ENCODE data around the gene ADORA1.

The ADORA1 gene

DNA sequence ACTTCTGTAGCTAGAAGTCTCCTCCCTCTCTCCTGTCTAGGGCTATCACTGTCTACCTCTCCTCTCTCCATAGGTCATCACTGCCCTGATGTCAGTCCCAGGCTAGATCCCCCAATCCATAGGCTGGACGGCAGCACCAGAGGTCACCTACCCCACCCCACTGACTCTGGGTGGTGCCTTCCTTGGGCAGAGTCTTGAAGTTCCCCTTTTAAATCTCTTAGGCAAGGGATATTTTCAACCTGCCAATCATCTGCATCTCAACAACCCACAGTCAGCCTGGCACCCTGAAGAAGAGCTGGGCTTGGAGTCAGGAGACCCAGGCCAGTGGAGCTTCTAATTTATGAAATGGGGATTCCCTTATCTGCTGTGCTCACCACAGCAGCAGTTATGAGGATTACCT lies 34.9 kb downstream of the ADORA1 start:
- FAIRE-seq: no peak

- FAIRE-seq: no peak
These were observed 36.5 kb downstream of the ADORA1 start for GRCh38 chr1:203163891-203164635.

DNA sequence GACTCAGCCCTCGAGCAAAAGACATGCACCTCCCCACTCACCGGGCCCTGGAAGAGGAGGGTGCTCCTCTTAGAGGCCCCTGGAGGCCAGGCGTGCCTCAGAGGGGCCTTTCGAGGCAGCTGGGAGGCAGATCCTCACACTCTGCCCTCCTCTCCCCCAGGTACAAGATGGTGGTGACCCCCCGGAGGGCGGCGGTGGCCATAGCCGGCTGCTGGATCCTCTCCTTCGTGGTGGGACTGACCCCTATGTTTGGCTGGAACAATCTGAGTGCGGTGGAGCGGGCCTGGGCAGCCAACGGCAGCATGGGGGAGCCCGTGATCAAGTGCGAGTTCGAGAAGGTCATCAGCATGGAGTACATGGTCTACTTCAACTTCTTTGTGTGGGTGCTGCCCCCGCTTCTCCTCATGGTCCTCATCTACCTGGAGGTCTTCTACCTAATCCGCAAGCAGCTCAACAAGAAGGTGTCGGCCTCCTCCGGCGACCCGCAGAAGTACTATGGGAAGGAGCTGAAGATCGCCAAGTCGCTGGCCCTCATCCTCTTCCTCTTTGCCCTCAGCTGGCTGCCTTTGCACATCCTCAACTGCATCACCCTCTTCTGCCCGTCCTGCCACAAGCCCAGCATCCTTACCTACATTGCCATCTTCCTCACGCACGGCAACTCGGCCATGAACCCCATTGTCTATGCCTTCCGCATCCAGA lies 37.7 kb downstream of the ADORA1 start:
- no peak for FAIRE-seq

GRCh38 chr1:203165800-203166161 lies 38.3 kb downstream of the ADORA1 start:
- no peak for FAIRE-seq

DNA sequence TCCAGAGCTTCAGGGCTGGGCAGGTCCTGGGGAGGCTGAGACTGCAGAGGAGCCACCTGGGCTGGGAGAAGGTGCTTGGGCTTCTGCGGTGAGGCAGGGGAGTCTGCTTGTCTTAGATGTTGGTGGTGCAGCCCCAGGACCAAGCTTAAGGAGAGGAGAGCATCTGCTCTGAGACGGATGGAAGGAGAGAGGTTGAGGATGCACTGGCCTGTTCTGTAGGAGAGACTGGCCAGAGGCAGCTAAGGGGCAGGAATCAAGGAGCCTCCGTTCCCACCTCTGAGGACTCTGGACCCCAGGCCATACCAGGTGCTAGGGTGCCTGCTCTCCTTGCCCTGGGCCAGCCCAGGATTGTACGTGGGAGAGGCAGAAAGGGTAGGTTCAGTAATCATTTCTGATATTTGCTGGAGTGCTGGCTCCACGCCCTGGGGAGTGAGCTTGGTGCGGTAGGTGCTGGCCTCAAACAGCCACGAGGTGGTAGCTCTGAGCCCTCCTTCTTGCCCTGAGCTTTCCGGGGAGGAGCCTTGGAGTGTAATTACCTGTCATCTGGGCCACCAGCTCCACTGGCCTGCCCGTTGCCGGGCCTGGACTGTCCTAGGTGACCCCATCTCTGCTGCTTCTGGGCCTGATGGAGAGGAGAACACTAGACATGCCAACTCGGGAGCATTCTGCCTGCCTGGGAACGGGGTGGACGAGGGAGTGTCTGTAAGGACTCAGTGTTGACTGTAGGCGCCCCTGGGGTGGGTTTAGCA lies 38.8 kb downstream of the ADORA1 start:
- no peak for FAIRE-seq

DNA sequence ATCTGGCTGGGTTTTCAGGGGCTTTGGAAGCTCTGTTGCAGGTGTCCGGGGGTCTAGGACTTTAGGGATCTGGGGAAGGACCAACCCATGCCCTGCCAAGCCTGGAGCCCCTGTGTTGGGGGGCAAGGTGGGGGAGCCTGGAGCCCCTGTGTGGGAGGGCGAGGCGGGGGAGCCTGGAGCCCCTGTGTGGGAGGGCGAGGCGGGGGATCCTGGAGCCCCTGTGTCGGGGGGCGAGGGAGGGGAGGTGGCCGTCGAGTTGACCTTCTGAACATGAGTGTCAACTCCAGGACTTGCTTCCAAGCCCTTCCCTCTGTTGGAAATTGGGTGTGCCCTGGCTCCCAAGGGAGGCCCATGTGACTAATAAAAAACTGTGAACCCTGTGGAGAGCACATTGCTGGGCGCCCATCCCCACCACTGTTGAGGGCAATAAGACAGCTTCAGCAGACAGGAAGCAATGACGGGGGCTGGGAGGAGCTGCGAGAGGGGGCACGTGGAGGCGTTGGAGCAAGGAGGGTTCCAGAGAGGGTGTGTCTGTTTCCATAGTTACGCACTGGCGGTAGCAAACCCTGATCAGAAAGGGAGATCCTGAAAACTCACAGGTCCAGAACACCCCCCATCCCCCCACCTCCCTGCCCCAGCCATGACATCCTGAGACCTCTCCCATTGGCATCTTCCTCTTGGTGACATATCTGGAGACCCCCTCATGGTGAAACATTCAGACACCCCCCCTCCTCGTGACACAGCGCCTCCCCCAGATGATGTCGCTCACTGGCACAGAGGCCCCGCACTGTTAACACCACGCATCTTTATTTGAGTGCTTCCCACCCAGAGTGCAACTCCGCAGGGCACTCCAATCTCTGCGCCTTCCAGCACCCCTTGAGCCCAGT lies 39.7 kb downstream of the ADORA1 start:
- FAIRE-seq: no peak

GRCh38 chr1:203167913-203168200 lies 40.3 kb downstream of the ADORA1 start:
- no peak for FAIRE-seq

- FAIRE-seq: no peak
These were observed 40.8 kb downstream of the ADORA1 start for GRCh38 chr1:203168256-203168786.

GRCh38 chr1:203168991-203169390 lies 41.5 kb downstream of the ADORA1 start:
- no peak for FAIRE-seq

- no peak for FAIRE-seq
These were observed 42.4 kb downstream of the ADORA1 start for GRCh38 chr1:203169770-203170520.

GRCh38 chr1:203170625-203171330 lies 43.3 kb downstream of the ADORA1 start:
- FAIRE-seq: no peak

GRCh38 chr1:203171341-203172183 lies 44.0 kb downstream of the ADORA1 start:
- FAIRE-seq: no peak

DNA sequence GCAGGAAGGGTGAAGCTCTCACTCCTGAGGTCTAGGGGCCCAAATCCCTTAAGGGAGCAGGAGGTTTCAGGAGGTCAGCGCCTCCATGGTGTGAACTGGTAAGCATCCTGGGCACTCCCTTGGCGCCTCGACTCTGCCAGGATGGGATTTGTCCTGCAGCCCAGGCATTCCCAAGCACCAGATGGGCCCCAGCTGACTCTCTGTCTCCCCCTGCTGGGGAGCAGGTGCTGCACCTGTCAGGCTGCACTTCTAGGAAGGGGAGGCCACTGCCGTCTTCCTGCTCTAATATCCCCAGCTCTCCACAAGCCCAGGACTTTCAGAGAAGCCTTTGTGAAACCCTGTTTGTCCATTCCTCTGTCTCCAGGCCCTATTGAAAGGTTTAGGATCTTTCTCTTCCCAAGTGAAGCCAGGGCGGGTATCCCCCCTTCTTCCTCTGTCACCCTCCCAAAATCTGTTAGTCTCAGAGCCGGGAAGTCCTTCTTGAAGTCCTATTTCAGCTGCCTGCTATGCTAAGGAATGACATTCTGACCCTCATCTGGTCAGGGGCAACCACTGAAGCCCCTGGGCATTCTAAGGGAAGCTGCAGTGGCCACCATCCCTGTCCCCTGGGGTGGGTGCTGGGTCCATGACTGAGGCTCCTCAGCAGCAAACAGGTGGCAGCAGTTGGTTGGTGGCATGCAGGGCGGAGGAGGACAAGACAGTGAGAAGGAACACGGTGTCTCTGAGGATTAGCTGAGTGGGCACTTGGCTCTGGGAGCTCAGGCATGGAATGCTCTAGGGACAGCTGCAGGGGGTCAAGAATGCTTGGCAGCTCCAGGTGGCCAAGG lies 44.9 kb downstream of the ADORA1 start:
- FAIRE-seq: no peak

GRCh38 chr1:203173011-203173555 lies 45.6 kb downstream of the ADORA1 start:
- FAIRE-seq: no peak

DNA sequence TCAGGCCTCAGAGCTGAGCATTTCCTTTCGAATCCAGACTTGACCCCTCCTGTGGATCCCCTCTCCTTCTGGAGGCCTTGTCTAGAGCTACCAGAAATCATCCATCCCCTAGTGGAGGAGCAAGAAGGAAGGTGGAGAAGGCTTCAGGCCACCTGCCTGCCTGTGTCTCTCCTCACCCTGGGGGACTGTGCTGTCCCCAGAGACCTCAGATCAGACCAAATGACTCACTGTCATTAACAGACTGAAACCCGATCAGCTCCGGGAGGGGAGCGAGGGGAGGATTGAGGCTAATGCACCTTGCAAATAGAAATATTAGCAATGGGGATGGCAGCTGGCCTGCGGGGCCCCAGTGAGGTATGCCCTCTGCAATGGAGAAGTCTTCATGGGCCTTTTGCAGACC lies 46.0 kb downstream of the ADORA1 start:
- FAIRE-seq: no peak

DNA sequence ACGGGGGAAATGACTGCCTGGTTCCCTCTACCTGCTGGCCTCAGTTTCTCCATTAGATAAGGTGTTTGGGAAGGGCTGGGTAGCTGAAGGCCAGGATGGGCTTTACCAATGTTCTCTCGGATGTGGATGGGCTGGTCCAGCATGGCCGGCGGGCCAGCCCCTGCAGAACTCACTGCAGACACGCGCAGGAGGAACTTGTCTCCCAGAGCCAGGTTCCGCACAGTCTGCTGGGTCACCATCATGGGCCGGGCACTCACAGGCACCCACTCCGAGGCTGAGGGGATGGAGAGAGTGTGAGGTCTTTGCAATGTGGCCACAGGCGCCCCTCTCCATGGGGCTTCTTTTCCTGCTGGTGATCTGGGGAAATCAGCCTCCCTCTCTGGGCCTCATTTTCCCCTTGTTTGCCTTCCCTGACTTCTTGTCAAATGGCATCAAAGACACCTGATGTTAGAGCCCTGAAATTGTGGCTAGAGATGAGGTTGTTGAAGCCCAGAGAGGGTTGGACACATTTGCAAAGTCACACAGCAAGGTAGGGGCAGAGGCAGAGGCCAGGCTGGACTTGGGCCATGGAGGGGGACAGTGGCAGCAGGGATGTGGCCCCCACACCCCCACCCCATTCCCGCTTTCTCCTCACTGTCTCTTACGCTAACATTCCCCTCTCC lies 46.9 kb downstream of the ADORA1 start:
- FAIRE-seq: no peak

GRCh38 chr1:203175237-203175826 lies 47.8 kb downstream of the ADORA1 start, which contains the start of gene MYBPH:
TSS of gene MYBPH (minus strand) at chr1:203175826. CDS start at chr1:203175755, 71 bp downstream.
- no peak for FAIRE-seq

GRCh38 chr1:203175827-203176241 lies 48.3 kb downstream of the ADORA1 start:
- FAIRE-seq: no peak
